ENCODE measurements around the gene KCNK3. TPM values are rescaled to one million over a fixed set of nuclear protein-coding genes. Genes with fewer than 3 reads are reported as not detected.
A peak's percentile ranks its signal among the peaks of the same experiment; 100 is the strongest.

The KCNK3 gene
- total RNA-seq, 4 donors from 2014 or later, result 2.1 to 13.0 (median 7.9) TPM

DNA sequence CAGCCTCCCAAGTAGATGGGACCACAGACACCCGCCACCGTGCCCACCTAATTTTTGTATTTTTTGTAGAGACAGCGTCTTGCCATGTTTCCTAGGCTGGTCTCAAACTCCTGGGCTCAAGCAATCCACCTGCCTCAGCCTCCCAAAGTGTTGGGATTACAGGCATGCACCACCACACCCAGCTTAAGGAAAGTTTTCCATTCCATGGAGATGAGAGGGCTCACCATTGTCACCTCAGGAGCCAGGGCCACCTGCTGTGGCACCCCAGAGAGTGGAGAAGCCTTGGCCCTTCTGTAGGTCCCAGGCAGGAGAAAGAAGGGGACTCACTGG, 76.2 kb downstream of the KCNK3 start:
- Histone ChIP-seq H3K27ac (replicated peaks in 1 of 4) (peak overlapping the region; percentile 80 to 86 (median 83)), H3K4me1 (peaks cover 86 to 94% (median 93%) of the 10 kb centered on the region in 4 donors), H3K36me3 (peaks cover 0 to 5% (median 2%) of the 10 kb centered on the region in 4 donors), H3K27me3 (no peaks in the 10 kb centered on the region), H3K4me3 (no peak overlapping the region), H3K9me3 (no peaks in the 10 kb centered on the region)
- DNase-seq (ENCODE audit: extremely low spot score), result no peak
- 97% methylated on average over 3 of the region's 3 CpGs for WGBS
- intact Hi-C loops (cut with DNase I), result no loop called here
- no peak for TF ChIP-seq EP300 (IDR thresholded peaks at IDR 0.05)
- no peak for TF ChIP-seq POLR2AphosphoS5 (IDR thresholded peaks at IDR 0.05)
- TF ChIP-seq POLR2A (IDR thresholded peaks at IDR 0.05; ENCODE audit: low read depth), result no peak
- TF ChIP-seq, protein P1, sequence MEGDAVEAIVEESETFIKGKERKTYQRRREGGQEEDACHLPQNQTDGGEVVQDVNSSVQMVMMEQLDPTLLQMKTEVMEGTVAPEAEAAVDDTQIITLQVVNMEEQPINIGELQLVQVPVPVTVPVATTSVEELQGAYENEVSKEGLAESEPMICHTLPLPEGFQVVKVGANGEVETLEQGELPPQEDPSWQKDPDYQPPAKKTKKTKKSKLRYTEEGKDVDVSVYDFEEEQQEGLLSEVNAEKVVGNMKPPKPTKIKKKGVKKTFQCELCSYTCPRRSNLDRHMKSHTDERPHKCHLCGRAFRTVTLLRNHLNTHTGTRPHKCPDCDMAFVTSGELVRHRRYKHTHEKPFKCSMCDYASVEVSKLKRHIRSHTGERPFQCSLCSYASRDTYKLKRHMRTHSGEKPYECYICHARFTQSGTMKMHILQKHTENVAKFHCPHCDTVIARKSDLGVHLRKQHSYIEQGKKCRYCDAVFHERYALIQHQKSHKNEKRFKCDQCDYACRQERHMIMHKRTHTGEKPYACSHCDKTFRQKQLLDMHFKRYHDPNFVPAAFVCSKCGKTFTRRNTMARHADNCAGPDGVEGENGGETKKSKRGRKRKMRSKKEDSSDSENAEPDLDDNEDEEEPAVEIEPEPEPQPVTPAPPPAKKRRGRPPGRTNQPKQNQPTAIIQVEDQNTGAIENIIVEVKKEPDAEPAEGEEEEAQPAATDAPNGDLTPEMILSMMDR (IDR thresholded peaks at IDR 0.05), result no peak

DNA sequence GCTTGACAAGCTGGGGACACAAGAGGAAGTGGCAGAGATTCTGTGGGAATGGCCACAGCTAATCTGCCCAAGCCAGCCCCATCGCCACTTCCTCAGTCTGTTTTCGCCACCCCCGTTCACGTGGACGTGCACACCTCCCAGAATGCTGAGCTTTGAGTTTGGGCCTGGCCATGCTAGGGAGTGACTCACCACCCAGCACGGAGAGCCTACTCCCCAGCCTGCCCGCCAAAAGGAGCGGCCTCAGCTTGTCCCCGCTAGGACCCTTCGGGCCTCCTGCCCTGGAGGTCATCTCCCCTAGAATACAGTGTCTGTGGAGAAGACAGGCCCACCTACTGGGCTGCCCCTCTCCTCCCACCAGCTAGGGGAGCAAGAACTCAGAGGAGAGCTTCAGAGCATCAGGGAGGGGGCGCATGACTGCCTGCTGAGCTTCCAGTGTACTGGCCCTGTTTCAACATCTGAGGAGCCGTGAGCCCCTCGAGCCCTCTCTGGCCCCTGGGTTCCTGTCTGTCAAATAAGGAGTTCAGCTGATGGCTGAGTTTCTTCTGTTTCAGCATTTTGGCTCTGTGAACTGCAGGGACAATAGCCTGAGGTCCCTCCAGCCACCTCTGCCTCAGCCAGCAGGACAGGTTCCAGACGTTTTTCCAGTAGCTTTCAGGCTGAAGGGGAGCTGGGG, 76.7 kb downstream of the KCNK3 start:
- peak; percentile 96 for DNase-seq (ENCODE audit: extremely low spot score)
- Histone ChIP-seq H3K4me3 (peak overlapping the region in 1 of 4 donors; percentile 6), H3K9me3 (no peaks in the 10 kb centered on the region), H3K4me1 (peaks cover 87 to 97% (median 96%) of the 10 kb centered on the region in 4 donors), H3K27me3 (no peaks in the 10 kb centered on the region), H3K27ac (replicated peaks in 1 of 4) (peak overlapping the region; percentile 80 to 86 (median 83)), H3K36me3 (peaks cover 0 to 8% (median 7%) of the 10 kb centered on the region in 4 donors)
- intact Hi-C loops (cut with DNase I), result no loop called here
- TF ChIP-seq POLR2A (IDR thresholded peaks at IDR 0.05; ENCODE audit: low read depth) (no peak), POLR2AphosphoS5 (IDR thresholded peaks at IDR 0.05) (peak; percentile 68 to 70)
- 61% methylated on average over 11 of the region's 14 CpGs for WGBS

DNA sequence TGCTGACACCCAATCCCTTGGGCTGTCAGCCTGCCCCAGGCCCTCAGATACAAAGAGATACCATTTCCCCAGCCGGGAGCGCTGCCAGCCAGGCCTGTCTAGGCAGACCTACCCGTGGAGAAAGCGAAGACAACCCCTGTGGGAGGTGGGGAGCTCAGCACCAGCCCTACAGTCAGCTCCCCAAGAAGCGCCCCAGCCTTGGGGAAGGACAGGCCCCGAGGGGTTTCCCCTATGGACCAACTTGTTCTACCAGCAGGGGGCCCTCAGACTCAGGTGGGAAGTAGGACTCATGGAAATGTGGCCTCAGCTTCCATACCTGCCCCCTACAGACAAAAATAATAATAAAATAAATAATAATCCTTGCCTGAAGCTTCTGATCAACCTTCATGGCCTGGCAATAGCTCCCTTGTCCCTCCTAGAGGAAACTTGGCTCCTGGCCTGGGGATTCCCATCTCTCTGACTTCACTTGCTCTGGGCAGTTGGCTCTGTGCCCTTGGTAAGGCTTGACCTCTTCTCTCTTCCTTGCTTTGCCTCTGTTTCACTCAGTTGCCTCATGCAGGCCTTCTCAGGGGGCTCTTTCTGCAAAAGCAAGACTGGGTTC, 78.6 kb downstream of the KCNK3 start:
- no peaks in the 10 kb centered on the region for H3K27me3 ChIP-seq
- peaks cover 15 to 26% (median 25%) of the 10 kb centered on the region in 4 donors for H3K36me3 ChIP-seq
- intact Hi-C loops (cut with DNase I), result no loop called here
- H3K9me3 ChIP-seq, result no peaks in the 10 kb centered on the region
- peaks cover 73 to 84% (median 81%) of the 10 kb centered on the region in 4 donors for H3K4me1 ChIP-seq
- H3K27ac ChIP-seq (replicated peaks in 1 of 4), result peak overlapping the region; percentile 80 to 86 (median 83)
- TF ChIP-seq POLR2A (IDR thresholded peaks at IDR 0.05; ENCODE audit: low read depth) (no peak), POLR2AphosphoS5 (IDR thresholded peaks at IDR 0.05) (peak; percentile 20 to 54), EP300 (IDR thresholded peaks at IDR 0.05) (no peak)
- TF ChIP-seq, protein P1 (IDR thresholded peaks at IDR 0.05), result peak in 2 of 3 experiments; percentile 10 to 22
- no peak overlapping the region for H3K4me3 ChIP-seq
- no peak for DNase-seq (ENCODE audit: extremely low spot score)
- WGBS, result 66% methylated on average over 5 of the region's 6 CpGs

DNA sequence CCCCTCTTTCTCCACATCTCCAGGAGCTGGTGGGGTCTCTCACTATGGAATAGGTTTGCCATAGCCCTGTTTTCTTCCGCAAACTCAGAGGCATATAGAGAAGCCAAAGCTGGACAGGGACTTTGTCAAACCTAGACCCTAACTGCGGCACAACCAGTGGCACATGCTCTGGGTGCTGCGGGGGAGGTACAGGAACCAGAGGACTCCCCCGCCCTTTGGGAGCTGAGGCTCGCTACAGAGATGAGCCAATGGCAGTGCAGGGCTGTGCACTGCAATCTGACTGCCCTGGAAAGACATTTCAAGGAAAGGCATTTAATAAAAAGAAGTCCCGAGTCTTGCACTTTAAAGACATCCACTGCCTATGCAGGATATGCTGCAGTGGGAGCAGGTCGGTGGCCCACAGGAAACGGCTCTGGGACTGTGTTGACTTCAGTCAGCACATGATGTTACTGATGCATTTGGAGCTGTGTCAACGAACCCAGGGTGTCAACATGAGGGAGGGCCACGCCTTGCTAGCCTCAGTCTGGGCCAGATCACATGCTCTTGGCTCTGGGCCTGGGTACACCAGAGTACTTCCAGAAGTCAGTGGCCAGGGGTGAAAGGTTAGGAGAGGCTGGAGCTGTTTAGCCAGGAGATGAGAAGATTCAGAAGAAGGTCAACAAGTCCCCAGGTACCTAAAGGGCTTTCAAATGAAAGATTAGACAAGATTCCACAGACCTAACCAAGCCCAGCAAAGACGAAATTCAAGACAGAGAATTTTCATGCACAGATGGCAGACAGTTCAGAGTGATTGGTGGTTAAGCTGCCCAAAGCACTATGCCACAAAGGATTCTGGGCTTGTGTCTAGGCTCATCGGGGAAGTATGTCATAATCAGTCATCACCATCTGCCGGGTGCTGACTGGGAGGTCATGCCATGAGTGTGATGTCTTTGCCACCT, 79.8 kb downstream of the KCNK3 start:
- peak overlapping the region in 1 of 4 donors; percentile 5 for H3K4me3 ChIP-seq
- DNase-seq (ENCODE audit: extremely low spot score), result peak; percentile 98

DNA sequence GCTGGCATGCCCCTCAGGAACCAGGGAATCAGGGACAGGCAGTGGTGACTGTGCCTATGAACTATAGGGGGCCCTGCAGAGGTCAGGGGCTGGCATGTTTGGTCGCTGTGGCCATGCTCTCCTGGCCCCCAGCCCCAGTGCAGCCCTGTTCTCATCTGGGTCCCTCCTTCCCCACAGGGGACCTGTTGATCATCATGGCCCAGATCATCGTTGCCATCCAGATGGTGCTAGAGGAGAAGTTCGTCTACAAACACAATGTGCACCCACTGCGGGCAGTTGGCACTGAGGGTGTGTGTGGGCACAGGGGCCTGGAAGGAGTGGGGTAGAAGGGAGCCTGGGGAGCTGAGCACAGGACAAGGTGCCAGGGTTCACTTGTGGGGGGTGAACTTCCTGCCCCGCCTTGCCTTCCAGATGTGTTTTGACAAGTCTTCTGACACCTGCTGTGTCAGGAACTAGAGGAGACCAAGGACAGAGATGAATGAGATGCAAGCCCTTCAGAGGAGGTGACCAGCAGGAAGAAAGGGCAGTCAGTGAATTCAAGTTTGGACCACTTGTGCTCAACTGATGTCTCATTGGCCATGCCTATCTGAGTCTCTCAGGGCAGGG, 83.8 kb downstream of the KCNK3 start:
- no peaks in the 10 kb centered on the region for H3K9me3 ChIP-seq
- peaks cover 51 to 78% (median 75%) of the 10 kb centered on the region in 4 donors for H3K36me3 ChIP-seq
- DNase-seq (ENCODE audit: extremely low spot score), result no peak
- TF ChIP-seq POLR2AphosphoS5 (IDR thresholded peaks at IDR 0.05) (no peak), EP300 (IDR thresholded peaks at IDR 0.05) (no peak), POLR2A (IDR thresholded peaks at IDR 0.05; ENCODE audit: low read depth) (no peak)
- peaks cover 26 to 32% (median 29%) of the 10 kb centered on the region in 4 donors for H3K4me1 ChIP-seq
- WGBS, result 81% methylated on average over 5 of the region's 5 CpGs
- no peak overlapping the region for H3K27ac ChIP-seq (replicated peaks in 1 of 4)
- intact Hi-C loops (cut with DNase I), result no loop called here
- no peaks in the 10 kb centered on the region for H3K27me3 ChIP-seq
- no peak overlapping the region for H3K4me3 ChIP-seq

More for the DNA sequence above, 79.8 kb downstream of the KCNK3 start:
- Histone ChIP-seq H3K4me1 (peaks cover 60 to 72% (median 68%) of the 10 kb centered on the region in 4 donors), H3K27me3 (no peaks in the 10 kb centered on the region), H3K36me3 (peaks cover 27 to 38% (median 37%) of the 10 kb centered on the region in 4 donors), H3K9me3 (no peaks in the 10 kb centered on the region), H3K27ac (replicated peaks in 1 of 4) (peak overlapping the region; percentile 80 to 86 (median 83))
- TF ChIP-seq POLR2A (IDR thresholded peaks at IDR 0.05; ENCODE audit: low read depth) (no peak), POLR2AphosphoS5 (IDR thresholded peaks at IDR 0.05) (peak; percentile 86 to 97)
- WGBS, result 35% methylated on average over 9 of the region's 13 CpGs
- intact Hi-C loops (cut with DNase I), result no loop called here
